ENCODE measurements around the gene NANP.
"Not testable (repeated sequence)": the region's sequence is repeated elsewhere in the genome, so short reads cannot be mapped to it uniquely, and the experiment has no call there.

GRCh38 chr20:25583607-25584006 lies 40.2 kb downstream of the NANP start:
- TF ChIP-seq, protein P1, sequence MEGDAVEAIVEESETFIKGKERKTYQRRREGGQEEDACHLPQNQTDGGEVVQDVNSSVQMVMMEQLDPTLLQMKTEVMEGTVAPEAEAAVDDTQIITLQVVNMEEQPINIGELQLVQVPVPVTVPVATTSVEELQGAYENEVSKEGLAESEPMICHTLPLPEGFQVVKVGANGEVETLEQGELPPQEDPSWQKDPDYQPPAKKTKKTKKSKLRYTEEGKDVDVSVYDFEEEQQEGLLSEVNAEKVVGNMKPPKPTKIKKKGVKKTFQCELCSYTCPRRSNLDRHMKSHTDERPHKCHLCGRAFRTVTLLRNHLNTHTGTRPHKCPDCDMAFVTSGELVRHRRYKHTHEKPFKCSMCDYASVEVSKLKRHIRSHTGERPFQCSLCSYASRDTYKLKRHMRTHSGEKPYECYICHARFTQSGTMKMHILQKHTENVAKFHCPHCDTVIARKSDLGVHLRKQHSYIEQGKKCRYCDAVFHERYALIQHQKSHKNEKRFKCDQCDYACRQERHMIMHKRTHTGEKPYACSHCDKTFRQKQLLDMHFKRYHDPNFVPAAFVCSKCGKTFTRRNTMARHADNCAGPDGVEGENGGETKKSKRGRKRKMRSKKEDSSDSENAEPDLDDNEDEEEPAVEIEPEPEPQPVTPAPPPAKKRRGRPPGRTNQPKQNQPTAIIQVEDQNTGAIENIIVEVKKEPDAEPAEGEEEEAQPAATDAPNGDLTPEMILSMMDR (IDR thresholded peaks at IDR 0.05; ENCODE audit: insufficient read depth, low read depth, low read length): not testable (repeated sequence)
- not testable (repeated sequence) for TF ChIP-seq EZH2 (IDR thresholded peaks at IDR 0.05; ENCODE audit: insufficient read depth, low read length)
